Superior temporal gyrus (tissue), 1 donor: ENCODE measurements around the gene NACA2.
A peak's percentile ranks its signal among the peaks of the same experiment; 100 is the strongest.
"Not testable (repeated sequence)": the region's sequence is repeated elsewhere in the genome, so short reads cannot be mapped to it uniquely, and the experiment has no call there.

Experiments used
- DNase-seq: peaks from one replicate; pipeline ENCODE4 v3.0.0-alpha.2; 2016; ENCODE audit errors: extremely low spot score

Gene NACA2

GRCh38 chr17:61575983-61576382 lies 15.0 kb downstream of the NACA2 start:
- no peak for DNase-seq

DNA sequence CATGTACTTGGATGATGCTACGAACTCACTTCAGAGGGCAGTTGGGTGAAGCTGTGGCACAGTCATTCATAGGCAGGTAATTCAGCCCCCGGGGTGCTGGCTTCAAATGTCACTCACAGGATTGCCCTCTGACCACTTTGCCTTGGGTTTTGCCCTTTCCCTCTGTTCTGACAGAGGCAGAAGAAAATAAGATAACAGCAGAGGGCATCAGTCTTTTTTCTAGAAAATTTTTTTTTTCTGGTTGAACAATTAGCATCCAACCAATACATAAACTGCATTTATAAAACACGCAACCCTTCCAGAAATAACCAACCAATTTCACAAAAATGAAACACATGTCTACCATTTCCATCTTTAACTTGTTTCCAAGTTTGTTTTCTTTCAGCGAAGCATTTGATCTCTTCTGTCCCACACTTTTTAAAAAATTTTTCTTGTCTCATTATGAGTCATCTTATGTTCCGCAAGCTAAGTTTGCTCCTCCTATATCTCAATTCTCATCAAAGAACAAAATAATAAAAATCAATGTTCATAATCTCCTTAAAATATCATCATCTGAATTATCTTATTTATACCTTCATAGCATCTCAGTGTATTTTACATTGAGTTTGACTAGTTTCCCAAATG lies 15.6 kb downstream of the NACA2 start:
- DNase-seq = no peak

DNA sequence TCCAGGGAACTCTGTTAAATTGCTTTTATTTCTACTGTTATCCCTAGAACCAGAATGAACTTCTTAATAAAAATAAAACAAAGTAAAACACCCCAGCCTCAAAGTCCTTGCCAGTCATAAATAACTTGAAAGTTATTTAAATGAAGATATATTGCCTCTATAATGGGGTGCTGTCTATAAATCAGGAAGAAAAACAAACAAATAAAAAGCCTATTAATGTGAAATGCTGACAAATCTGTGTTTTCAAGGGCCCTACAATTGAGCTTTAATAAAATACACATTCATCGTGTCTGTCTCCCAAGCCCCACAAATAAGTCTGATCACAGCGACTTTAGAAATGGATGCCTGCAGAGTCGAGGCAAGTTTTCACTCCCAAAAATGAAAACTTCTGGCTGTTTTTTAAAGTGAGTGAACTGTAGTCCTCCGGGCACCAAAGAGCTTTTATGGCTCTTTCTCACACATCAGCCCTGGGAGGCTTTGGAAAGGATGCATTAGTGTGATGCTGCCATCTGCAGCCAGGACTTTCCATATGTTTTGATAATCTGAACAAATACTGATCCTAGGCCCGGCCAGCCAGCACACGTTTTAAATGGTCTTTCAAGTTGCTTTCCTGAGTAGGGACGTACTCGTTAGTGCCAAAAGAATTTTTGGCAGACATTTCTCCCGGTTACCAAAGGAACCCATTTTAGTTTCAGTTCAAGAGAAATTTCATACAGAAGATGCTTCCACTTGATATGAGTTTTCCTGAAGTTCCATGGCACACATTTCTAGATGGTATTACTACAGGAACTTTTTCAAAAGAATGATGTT lies 16.3 kb downstream of the NACA2 start:
- DNase-seq = peak; percentile 36

DNA sequence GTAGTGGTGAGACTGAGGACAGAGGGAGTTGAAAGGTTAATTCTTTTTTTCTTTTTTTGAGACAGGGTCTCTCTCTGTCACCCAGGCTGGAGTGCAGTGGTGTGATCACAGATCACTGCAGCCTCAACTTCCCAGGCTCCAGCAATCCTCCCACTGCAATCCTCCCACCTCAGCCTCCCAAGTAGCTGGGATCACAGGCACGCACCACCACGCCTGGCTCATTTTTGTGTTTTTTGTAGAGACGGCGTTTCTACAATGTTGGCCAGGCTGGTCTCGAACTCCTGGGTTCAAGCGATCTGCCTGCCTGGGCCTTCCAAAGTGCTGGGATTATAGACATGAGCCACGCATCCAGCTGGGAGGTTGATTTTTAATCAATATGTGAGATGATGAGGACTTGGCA lies 18.5 kb downstream of the NACA2 start:
- not testable (repeated sequence) for DNase-seq

- no peak for DNase-seq
Observed at GRCh38 chr17:61571624-61572023, 19.4 kb downstream of the NACA2 start.

- no peak for DNase-seq
Observed at GRCh38 chr17:61570118-61570517, 20.9 kb downstream of the NACA2 start.

DNA sequence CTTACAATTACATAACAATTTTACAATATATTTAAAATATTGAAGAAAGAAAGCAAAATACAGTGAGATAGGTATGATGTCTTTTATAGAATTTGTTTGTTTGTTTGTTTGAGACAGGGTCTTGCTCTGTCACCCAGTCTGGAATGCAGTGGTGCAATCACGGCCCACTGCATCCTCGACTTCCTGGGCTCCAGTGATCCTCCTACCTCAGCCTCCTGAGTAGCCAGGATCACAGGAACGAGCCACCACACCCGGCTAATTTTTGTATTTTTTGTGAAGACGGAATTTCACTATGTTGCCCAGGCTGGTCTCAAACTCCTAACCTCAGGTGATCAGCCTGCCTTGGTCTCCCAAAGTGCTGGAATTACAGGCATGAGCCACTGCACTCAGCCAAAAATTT lies 21.5 kb downstream of the NACA2 start:
- not testable (repeated sequence) for DNase-seq

DNA sequence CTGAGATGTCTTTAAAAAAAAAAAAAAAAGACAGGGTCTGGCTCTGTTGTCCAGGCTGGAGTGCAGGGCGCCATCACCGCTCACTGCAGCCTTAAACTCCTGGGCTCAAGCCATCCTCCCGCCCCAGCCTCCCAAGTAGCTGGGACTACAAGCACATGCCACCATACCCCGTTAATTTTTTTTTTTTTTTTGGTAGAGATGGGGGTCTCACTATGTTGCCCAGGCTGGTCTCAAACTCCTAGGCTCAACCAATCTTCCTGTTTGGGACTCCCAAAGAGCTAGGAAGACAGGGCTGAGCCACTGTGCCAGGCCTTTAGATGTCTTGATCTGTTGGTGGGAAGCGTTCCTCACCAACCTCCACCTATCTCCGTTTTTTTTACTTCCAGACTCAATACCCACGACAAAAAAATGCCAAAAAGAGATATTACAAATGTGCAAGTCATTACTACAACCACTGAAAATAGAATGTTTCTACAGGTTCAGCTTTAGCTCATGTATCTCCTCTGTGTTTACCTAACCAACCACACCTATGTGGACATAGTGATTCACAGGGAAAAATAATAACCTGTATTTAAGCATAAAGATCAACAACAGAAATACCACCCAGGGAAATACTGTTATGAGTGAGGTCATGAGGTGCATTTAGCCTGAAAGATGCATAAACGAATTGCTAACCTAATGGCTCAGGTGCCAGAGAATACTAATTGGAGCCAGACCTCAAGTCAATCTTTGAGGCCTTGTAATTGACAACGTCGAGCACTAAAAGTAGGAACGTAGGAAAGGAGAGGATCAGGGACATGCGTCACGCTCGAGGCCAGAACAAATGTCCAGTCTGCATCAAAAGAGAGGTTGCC lies 22.6 kb downstream of the NACA2 start:
- no peak for DNase-seq

GRCh38 chr17:61567045-61567802 lies 23.8 kb downstream of the NACA2 start:
- DNase-seq = no peak

DNA sequence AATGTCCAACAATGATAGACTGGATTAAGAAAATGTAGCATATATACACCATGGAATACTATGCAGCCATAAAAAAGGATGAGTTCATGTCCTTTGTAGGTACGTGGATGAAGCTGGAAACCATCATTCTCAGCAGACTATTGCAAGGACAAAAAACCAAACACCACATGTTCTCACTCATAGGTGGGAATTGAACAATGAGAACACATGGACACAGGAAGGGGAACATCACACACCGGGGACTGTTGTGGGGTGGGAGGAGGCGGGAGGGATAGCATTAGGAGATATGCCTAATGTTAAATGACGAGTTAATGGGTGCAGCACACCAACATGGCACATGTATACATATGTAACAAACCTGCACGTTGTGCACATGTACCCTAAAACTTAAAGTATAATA lies 24.6 kb downstream of the NACA2 start:
- not testable (repeated sequence) for DNase-seq

DNA sequence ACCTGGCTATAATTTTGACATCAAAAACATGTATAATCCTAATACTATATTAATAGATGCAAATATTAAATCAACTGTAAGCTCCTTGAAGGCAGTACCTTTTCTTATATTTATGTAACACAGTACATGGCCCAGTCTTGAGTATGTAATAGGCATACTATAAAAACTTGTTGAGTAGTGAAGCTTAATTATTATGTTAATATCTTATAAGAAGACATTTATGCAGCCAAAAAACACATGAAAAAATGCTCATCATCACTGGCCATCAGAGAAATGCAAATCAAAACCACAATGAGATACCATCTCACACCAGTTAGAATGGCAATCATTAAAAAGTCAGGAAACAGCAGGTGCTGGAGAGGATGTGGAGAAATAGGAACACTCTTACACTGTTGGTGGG lies 25.2 kb downstream of the NACA2 start:
- not testable (repeated sequence) for DNase-seq

GRCh38 chr17:61565213-61565612 lies 25.8 kb downstream of the NACA2 start:
- DNase-seq = no peak

GRCh38 chr17:61562287-61562686 lies 28.7 kb downstream of the NACA2 start:
- no peak for DNase-seq

DNA sequence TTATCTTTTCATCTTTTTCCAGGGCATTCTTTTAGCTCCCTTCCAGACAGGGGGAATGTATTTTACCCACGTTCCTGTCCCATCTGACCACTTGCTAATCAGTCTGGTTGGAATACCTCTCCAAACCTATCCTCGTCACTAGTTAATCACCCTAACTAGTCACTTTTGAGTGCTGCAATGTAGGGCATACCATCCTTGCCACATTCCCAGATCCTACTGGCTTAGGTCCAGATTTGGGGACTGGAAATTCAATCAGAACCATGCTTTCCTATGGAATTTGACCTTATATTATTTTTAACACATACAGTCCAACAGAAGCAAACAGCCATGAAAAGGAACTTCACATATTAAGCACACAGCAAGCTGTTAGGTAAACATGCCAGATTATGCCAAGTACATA lies 29.7 kb downstream of the NACA2 start:
- DNase-seq = no peak

DNA sequence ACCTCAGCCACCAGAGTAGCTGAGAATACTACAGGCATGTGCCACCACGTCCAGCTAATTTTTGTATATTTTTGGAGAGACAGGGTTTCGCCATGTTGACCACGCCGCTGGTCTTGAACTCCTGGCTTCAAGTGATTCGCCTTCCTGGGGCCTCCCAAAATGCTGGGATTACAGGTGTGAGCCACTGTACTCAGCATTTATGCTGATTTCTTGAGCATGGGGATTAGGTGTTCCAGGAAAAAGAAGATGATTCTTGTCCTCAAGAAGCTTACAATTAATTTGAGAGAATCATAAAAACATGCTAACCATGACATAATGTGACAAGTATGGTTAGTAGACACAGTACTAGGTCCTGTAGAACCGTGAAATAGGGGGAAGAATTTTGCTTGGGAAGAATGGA lies 30.9 kb downstream of the NACA2 start:
- no peak for DNase-seq

DNA sequence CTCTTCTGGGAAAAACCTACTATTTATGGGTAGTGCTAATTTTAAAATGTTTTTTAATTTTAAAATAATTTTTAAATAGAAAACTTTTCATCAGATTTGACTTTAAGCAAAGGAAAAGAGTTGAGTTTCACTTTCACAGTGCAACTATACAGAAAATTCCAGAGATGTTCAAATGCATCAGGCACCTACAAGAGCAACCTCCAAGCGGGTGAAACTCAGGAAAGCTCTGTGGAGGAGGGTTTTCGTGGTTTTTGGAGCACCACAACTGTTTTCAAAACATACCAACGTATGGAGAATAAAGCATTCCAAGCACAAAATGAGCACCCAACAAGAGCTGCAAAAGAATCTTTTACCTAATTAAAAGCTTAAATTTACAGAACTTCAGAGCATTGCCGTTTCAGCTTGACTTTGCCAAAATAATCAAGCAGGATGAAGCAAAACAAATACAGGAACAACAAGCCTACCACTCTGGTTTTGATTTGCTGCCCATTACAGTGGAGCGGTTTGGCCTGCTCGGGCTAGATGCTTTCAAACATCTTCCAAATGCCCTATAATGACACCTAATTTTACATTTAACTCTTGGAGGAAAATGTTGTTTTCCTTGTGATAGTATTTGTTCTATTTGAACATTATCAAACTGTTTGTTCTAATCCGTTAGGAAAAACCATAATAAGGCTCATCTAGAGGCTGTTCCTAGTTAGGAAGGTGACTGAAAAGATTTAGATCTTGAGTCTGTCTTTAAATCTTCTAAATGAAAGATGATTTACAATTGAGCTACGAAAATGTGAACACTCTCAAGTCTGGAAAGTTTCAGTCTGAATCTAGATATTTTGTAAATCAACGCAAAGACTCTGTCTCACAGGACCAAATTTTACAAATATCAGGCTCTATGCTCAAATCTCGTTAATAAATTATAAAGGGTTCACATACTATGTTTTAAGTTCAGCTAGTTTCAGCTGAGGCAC lies 34.5 kb downstream of the NACA2 start:
- DNase-seq = no peak

DNA sequence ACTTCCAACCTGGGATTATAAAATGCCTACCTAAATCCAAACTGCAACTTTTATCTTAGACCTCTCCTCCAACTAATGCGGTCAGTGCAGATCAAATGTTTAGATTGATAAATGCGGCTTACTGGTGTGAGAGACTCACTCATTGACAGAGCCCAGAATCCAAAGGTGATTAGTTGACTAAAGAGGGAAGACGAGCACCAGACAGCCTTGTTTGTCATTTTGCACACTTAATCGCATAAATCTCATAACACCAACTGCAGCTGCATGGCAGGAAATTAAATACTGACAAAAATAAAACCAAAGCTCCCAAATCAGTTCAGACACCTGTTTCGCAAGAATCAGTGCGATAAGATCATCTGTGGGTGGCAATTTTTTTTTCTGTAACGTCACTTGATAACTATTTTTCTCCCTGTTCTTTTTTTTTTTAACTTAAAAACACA lies 35.9 kb downstream of the NACA2 start:
- no peak for DNase-seq

DNA sequence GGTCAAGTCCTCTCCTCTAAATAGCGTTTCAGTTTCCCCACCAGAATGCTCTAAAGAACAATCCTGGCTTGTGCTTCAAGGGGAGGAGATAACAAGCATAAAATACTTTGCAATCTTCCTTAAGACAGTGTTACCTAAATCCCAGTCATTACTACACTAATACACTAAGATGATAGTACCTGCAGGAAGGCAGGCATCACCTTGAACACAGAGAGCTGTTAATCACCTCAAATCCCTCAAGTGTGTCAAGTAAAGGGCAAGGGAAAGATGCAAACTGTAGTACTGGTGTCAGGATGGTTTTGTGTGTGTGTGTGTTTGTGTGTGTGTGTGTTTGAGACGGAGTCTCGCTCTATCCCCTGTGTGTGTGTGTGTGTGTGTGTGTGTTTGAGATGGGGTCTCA lies 36.8 kb downstream of the NACA2 start:
- DNase-seq = no peak

DNA sequence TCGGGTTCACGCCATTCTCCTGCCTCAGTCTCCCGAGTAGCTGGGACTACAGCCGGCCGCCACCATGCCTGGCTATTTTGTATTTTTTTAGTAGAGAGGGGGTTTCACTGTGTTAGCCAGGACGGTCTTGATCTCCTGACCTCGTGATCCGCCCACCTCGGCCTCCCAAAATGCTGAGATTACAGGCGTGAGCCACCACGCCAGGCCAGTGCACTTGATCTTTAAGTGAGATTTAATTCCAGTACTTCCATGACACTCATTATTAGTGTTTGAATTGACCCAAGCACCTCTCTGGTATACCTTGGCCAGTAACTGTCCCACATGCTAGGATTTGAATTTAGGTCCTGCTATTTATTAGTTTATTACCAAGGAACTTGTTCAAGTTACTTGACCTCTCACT lies 38.5 kb downstream of the NACA2 start:
- DNase-seq = not testable (repeated sequence)

DNA sequence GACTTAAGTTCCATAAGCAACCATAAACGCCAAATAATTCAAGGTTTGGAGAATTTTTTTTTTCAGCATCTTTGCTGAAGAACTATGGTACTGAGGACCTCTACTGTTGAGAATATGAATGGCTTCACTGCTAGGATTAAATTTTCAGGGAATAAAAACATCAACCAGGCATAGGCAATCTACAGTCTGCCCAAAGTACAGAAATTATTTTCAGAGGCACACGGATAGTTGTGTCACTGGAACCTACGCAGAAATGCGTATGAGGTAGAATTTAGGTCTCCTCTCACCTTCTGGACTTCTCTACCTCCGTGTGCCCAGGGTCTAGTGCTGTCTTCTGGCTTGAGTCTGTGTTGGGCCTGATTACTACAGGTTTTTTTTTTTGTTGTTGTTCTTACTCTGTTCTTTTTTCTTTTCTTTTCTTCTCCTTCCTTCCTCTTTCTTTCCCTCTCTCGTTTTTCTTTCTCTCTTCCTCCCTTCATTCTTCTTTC lies 39.7 kb downstream of the NACA2 start:
- DNase-seq = peak; percentile 74
